ENCODE results near the gene SP140.
A peak's percentile ranks its signal among the peaks of the same experiment; 100 is the strongest.

Gene SP140

DNA sequence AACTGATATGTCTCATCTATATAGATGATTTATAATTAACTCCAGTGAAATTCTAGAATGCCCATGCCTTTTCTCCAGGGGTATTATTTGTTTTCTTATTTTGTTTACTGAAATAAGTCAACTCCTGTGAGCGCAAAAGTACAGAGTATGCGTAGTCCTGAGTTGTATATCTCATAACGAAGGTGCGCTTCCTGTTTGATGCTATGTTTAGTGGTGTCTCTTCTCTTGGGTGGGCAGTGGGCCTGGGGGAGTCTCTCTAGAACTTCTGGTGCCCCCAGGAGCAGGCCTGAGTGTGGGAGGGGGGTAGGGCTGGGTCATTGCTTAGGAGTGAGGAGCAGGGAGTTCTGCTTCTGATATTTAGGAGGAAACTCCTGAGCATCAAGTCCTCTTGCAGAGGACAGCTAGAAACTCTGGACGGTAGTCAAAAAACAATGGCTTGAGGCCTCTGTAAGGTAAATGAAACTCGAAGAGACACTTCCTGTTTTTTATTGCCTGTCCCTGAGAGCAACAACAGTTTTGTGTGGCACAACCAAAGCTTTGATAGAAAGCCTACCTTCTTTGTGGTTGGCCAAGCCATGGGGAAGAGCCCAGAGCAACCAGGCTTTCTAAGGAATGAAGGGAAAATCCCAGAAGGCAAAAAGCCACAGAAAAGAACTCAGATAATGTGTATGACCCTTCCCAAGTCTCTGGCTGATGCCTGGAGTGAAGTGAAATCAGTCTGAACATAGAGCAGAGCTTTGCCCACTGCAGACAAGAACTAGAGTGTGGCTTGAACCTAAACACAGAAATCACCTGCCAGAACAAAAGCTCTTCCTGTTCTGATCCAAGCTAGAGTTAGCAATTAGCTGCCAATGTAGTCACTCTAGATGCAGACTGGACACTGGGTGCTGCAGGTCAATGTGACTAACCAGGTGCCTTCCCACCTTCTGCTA, 92.9 kb downstream of the SP140 start:
- Mint-ChIP-seq H3K27ac (peak overlapping the region; percentile 91), H3K27me3 (no peaks in the 10 kb centered on the region), H3K4me1 (peaks cover 47% of the 10 kb centered on the region)

DNA sequence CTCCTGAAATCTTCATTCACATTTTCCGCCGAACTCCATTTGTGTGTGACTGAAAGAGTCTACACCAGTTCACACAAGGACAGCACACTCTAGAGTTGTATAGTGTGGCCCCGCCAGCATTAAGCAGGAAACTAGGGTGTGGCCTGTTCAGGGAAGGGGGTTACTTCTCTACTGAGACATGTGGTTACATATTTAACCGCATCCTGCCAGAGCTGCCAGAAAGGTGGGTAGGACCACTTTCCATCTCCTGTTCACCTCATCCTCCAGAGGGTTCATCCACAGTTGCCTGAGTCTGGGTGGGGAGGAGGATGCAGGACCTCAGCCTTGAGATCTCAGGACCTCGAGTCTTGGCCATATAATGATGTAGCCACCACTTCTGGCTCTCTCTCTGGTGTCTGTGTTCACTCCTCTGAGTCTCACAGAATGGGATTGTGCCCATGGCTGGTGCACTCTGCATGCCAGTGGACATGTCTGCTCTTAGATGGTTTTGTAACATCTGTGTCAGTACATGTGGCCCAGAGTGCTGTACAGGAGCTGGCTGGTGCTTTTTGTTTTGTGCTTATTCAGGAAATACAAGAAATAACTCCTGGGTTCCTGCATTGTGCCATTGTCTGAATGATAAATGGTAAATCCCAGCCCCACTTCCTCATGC, 93.8 kb downstream of the SP140 start:
- H3K4me1 Mint-ChIP-seq, result peaks cover 48% of the 10 kb centered on the region

More for the DNA sequence above, 92.9 kb downstream of the SP140 start:
- peak; percentile 60 for ATAC-seq (ENCODE audit: low read depth)
- Mint-ChIP-seq H3K4me3 (peak overlapping the region; percentile 73), H3K9me3 (no peaks in the 10 kb centered on the region), H3K36me3 (peaks cover 20% of the 10 kb centered on the region)
- peak in 1 of 2 donors; percentile 12 for DNase-seq (ENCODE audit: low spot score in 2 of 2)

DNA sequence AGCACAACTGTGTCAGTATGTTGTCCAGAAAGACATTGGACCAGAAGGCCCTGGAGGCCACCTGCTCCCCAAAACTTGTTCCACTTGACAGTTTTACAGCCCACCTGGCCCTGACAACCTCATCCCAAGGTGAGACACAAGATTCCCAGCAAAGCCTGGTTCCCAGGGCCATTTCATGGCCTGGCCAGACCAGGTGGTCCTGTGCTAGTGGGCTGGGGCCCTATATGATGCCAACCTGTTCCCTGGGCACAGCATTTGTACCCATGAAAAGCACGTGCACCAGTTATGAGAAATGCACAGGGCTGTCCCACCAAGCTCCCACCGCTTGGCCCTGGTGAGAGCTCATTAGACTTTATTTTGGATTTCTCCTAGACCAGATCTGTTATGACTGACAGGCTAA, 95.5 kb downstream of the SP140 start:
- Mint-ChIP-seq H3K4me3 (no peak overlapping the region), H3K27me3 (no peaks in the 10 kb centered on the region), H3K9me3 (no peaks in the 10 kb centered on the region), H3K36me3 (peaks cover 5% of the 10 kb centered on the region), H3K4me1 (peaks cover 47% of the 10 kb centered on the region), H3K27ac (no peak overlapping the region)
- DNase-seq (ENCODE audit: low spot score in 2 of 2) (no peak), ATAC-seq (ENCODE audit: low read depth) (no peak)

More for the DNA sequence above, 93.8 kb downstream of the SP140 start:
- Mint-ChIP-seq H3K27me3 (no peaks in the 10 kb centered on the region), H3K36me3 (peaks cover 12% of the 10 kb centered on the region), H3K27ac (peak overlapping the region; percentile 91), H3K9me3 (no peaks in the 10 kb centered on the region), H3K4me3 (peak overlapping the region; percentile 73)
- ATAC-seq (ENCODE audit: low read depth) (peak; percentile 89), DNase-seq (ENCODE audit: low spot score in 2 of 2) (peak; percentile 35 to 50)

DNA sequence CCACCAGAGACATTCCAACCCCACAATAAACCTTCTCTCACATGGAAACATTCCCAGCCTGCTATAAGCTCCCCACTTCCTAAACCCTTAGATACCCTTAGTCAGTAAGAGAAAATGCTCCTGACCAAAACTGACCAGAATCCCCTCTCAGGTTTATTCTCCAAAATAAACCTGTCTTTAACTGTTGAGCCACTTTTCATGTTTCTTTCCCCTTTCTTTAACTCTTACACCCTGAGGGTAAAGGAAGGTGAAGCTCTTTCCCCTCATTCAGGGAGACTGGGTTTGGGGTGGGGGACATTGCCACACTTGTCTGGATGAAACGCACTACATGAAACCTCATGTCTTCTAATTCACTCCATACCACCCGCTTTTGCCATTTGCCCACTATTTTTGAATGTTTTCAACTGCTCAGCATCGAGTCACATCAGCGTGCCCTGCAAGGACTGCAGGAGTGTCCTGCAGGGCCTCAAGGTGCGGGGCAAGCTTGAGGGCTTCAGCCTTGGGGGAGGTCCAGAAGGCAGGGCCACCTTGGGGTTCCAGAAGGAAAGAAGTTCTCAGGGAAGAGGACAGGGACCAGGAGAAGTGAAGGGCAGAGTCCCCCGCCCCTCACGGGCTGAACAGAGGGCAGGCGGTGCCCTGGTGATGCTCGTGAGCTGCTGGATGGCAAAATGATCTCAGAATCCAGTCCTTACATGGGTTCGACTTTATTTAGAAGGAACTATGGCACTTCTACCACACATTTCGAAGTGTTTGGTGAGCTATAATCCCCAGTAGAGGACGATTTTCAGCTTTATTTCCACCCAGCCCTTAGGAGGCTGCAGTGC, 97.2 kb downstream of the SP140 start:
- peaks cover 4% of the 10 kb centered on the region for H3K36me3 Mint-ChIP-seq
- no peaks in the 10 kb centered on the region for H3K27me3 Mint-ChIP-seq
- H3K4me3 Mint-ChIP-seq, result no peak overlapping the region
- no peak for ATAC-seq (ENCODE audit: low read depth)
- peaks cover 43% of the 10 kb centered on the region for H3K4me1 Mint-ChIP-seq
- no peak for DNase-seq (ENCODE audit: low spot score in 2 of 2)
- no peaks in the 10 kb centered on the region for H3K9me3 Mint-ChIP-seq
- peak overlapping the region; percentile 67 for H3K27ac Mint-ChIP-seq

DNA sequence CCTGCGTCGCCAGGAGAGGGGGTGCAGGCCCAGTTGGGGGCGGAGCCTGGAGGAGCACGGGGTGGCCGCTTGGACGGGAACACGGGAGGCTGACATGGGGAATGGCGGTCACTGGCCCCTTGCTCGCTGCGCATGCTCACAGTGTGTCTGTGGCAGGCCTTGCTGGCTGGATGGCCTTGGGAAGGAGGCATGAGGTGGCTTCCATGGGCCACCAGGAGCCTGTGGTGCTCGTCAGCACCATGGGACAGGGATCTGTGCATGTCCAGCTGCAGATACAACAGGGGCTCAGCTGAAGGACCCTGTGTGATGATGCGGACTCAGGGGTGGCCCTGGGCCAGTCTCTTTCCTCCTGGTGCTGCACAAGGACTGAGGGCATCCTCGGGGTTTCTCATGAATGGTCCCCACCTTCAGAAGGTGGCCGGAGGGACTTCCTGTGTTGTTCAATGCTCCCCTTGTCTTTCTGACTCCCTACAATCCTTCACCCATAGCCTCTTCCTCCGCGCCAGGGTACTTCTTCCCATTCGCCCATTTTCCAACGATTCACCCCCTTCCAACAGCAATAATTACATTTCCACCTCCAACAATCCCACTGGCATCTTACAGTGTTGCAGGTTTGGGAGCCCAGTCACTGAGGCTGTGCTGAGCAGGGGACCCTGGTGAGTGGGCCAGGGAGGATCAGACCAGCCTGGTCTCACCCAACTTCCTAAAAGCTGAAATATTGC, 98.0 kb downstream of the SP140 start:
- ATAC-seq (ENCODE audit: low read depth), result no peak
- no peak overlapping the region for H3K27ac Mint-ChIP-seq
- H3K9me3 Mint-ChIP-seq, result no peaks in the 10 kb centered on the region
- no peak for DNase-seq (ENCODE audit: low spot score in 2 of 2)
- H3K4me1 Mint-ChIP-seq, result peaks cover 39% of the 10 kb centered on the region
- no peak overlapping the region for H3K4me3 Mint-ChIP-seq
- peaks cover 4% of the 10 kb centered on the region for H3K36me3 Mint-ChIP-seq
- no peaks in the 10 kb centered on the region for H3K27me3 Mint-ChIP-seq

DNA sequence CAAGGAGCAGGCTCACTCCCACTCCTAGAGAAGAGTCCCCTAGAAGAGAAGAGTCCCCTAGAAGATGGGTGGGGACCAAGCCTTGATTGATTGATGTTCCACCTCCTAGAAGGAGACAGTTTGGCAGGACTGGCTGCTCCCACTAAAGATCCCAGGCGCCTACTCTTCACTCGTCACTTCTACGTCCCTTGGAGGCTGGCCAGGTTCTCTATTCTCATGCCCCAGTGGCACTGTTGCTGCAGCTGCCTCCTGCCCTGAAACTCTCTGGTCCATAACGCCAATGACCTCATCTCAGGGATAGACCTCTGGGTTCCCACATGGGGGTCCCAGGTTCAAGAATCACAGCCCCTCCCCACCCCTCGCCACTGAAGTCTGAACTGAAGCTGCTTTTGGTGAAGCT, 99.0 kb downstream of the SP140 start:
- no peak for DNase-seq (ENCODE audit: low spot score in 2 of 2)
- ATAC-seq (ENCODE audit: low read depth), result no peak
- Mint-ChIP-seq H3K27me3 (no peaks in the 10 kb centered on the region), H3K9me3 (no peaks in the 10 kb centered on the region), H3K4me1 (peaks cover 43% of the 10 kb centered on the region), H3K27ac (no peak overlapping the region), H3K36me3 (peaks cover 10% of the 10 kb centered on the region), H3K4me3 (no peak overlapping the region)

DNA sequence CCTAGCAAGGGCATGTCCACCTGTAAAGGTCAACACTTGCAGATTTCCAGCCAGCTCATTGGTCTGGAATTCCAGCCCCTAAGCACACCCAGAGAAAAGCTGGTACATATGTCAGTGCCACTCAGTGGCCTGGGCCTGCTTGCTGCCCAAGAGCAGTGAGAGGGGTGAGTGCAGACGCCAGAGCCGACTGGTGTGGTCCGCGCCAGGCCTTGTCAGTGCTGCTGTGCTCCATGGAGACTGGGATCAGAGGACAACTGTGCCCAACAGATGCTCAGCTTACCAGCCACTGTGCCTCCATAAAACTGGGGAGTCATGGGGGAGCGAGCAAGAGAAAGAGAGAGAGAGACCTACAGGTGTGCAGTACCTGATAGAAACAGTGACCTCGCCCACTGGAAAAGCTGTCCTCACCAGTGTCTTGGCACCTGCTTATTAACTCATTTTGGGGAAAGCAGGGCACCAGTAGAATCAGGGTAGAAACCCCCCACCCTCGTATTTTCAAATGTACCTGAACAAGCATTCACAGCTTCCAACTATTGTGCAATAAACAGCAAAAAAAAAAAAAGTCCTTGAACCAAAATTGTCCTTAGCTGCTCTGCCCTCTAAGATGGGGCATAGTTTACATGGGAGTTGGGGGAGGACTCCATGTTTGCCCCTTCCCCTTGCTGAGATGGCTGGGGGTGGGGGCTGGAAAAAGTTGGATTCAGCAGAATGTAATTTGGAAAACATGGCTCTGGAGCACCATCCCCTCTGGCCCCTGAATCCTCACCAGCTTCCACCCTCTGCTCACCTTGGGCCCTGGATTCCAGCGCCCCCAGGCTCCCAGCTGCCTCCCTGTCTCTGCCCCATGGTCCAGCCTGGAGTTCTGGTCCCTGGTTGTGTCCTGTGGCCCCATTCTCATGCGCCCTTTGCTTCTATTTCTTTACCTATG, 100.0 kb downstream of the SP140 start:
- Mint-ChIP-seq H3K27me3 (no peaks in the 10 kb centered on the region), H3K9me3 (no peaks in the 10 kb centered on the region), H3K4me1 (peaks cover 46% of the 10 kb centered on the region), H3K27ac (no peak overlapping the region), H3K4me3 (peak overlapping the region; percentile 62), H3K36me3 (peaks cover 18% of the 10 kb centered on the region)
- ATAC-seq (ENCODE audit: low read depth), result no peak
- DNase-seq (ENCODE audit: low spot score in 2 of 2), result no peak

DNA sequence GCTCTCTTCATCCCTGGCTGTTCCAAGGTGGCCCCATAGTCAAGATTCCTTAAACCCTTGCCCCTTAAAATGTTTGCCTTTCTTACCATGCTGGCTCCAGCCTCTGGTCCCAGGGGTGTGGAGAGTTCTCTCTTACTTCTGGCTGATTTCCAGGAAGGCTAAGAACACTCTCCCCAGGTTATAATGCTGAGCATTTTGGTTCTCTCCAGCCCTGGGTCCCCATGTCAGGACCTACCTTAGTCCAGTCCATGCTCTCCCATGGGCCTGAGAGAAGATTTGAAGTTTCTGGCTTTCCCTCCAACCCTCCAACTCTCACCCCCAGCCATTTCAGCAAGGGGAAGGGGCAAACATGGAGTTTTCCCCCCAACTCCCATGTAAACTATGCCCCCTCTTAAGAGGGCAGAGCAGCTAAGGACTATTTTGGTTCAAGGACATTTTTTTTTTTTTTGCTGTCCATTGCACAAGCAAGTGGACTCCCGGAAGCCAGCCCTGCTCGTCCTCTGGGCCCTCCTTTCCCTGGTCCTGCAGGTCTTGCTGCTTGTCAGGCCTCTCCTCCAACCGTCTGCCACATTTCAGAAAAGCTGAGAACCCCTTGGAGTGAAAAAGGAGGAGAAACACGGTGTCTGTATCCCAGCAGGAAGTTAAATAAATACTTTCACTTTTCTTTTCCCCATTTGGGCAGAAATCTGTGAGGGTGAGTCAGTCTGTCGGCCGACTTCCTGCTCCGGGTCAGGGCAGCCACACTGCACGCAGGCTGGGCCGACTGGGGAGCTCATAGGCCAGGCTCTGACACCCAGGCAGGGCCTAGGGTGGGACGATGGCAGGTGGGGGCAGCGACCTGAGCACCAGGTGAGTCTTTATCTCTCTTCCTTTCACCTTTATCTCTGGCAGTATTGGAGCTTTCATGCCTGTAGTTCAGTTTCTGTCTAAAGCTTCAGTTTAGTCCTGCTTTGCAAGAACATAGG, 101.2 kb downstream of the SP140 start, which contains the start of gene SP140L:
Gene SP140L (plus strand): TSS at position 741 of the 965 bp plus-strand sequence. CDS start 77 bp downstream, at position 818.
- peak; percentile 94 for ATAC-seq (ENCODE audit: low read depth)
- H3K4me1 Mint-ChIP-seq, result peaks cover 46% of the 10 kb centered on the region
- peaks cover 20% of the 10 kb centered on the region for H3K36me3 Mint-ChIP-seq
- H3K27me3 Mint-ChIP-seq, result no peaks in the 10 kb centered on the region
- H3K9me3 Mint-ChIP-seq, result no peaks in the 10 kb centered on the region
- peak within 1 kb of the TSS; percentile 98 for H3K27ac Mint-ChIP-seq
- DNase-seq (ENCODE audit: low spot score in 2 of 2), result peak; percentile 46 to 50
- peak within 1 kb of the TSS; percentile 91 for H3K4me3 Mint-ChIP-seq

DNA sequence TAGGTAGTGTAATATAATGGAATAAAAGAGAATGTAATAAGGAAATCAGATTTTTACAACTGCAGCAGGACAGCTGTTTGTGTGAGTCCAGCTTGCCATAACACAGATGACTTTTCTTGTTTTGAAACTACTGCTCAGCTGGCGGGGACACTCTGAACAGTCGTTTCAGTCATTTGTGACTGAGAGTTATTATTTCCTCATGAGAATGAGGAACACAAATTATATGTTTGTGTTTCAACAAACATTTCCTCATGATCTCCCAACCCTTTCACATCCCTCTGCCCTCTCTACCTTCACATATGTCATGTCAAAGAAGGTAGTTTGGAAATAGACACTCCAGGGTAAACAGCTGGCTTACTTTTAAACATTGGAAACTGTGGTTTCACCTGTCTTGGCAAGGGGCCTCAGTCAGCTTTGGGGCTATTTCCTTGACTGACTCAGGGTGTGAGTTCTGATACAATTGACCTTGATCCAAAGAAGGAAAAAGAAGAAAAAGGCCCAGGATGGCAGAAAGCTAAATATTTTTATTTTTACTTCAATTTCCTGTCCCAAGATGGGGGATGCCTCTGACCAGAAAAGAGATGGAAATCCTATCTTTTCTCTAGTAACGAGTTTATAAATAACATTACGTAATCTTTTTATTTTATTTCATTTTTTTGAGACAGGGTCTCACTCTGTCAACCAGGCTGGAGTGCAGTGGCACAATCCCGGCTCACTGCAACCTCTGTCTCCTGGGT, 102.0 kb downstream of the SP140 start:
- DNase-seq (ENCODE audit: low spot score in 2 of 2), result no peak
- Mint-ChIP-seq H3K9me3 (no peaks in the 10 kb centered on the region), H3K27ac (peak overlapping the region; percentile 98), H3K4me3 (peak overlapping the region; percentile 91), H3K36me3 (peaks cover 25% of the 10 kb centered on the region), H3K27me3 (no peaks in the 10 kb centered on the region), H3K4me1 (peaks cover 46% of the 10 kb centered on the region)
- ATAC-seq (ENCODE audit: low read depth), result peak; percentile 70

DNA sequence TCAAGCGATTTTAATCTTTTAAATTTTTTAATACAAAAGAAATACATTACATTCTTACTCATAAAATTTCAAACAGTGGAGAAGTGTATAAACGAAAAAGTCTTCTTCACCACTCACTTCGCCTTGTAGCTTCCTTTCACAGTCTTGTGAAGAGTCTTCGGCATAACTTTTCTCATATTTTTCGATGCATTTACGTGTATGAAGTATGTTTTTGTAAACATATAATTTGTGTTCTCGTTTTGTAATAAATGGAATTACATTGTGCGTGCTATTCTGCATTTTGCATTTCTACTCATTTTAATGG, 102.6 kb downstream of the SP140 start:
- H3K4me3 Mint-ChIP-seq, result peak overlapping the region; percentile 91
- H3K27me3 Mint-ChIP-seq, result no peaks in the 10 kb centered on the region
- ATAC-seq (ENCODE audit: low read depth) (no peak), DNase-seq (ENCODE audit: low spot score in 2 of 2) (no peak)
- H3K4me1 Mint-ChIP-seq, result peaks cover 48% of the 10 kb centered on the region
- peak overlapping the region; percentile 98 for H3K27ac Mint-ChIP-seq
- no peaks in the 10 kb centered on the region for H3K9me3 Mint-ChIP-seq
- H3K36me3 Mint-ChIP-seq, result peaks cover 29% of the 10 kb centered on the region

DNA sequence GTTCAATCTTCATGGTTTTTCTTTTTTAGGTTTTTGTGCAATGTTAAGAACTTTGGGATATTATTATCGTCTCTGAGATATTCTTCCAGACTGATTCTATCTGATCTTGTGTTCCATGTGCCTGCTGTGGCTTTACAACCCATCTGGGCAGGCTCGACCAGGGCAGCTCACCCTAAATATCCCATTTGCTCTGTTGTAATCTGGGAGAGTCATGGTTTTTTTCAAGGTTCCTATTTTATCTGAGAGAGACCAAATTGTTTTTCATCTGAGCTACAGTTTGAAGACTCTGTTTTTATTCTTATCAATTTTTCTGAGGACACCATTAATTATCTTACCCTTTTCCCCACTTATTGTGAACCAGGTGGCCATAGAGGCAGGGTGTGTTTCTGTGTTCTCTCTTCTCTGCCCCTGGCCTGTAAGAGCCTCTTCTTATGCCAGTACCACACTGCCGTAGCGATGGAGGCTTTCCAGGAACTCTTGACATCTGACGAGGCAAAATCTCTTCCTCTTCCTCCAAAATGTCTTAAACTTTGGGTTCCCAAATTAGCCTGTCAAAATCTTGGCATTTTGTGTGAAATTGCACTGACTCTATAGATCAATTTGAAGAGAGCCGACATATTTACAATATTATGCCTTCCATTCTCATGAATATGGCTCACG, 104.5 kb downstream of the SP140 start:
- Mint-ChIP-seq H3K36me3 (peaks cover 44% of the 10 kb centered on the region), H3K27me3 (no peaks in the 10 kb centered on the region), H3K27ac (peak overlapping the region; percentile 98), H3K4me1 (peaks cover 56% of the 10 kb centered on the region), H3K4me3 (peak overlapping the region; percentile 42), H3K9me3 (no peaks in the 10 kb centered on the region)
- DNase-seq (ENCODE audit: low spot score in 2 of 2), result no peak
- ATAC-seq (ENCODE audit: low read depth), result no peak
